ENCODE results near the gene GABBR2. TPM values are rescaled to one million over a fixed set of nuclear protein-coding genes. Genes with fewer than 3 reads are reported as not detected.

Gene GABBR2
- total and polyA plus RNA-seq, 9 of the 15 experiments (the other 6 are each of a cell fraction or from before 2014, with no cell fraction given), result 0.15 to 1.9 (median 0.32) TPM

DNA sequence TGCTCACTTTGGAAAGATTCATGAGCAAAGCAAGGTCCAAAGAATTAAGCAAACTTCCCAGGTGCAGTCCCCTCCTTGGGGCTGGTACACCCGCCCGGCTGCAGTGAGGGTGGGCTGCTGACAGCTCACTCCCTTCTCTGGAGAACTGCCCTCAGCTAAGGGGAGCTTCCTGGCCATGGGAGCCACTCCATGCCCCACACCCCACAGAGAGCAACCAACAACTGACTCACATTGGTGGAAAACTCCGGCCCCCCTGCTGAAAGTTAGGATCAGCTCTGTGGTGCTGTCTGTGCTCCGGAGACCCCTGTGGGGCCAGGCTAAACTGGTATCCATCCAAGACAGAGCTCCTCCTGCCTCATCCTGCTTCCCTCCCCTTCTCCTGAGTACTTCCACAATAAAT, 223.0 kb downstream of the GABBR2 start:
- no peak overlapping the region for H3K27ac ChIP-seq (ENCODE audit: extremely low read depth, low read depth, low read length)
- no peak for DNase-seq (ENCODE audit: extremely low read depth in 1 of 4, low spot score in 3 of 4)
- H3K27me3 ChIP-seq (ENCODE audit: control insufficient read depth in 2 of 2, insufficient read depth in 2 of 2, low read length in 2 of 2), result peaks cover 0 to 6% of the 10 kb centered on the region in 2 experiments; a peak in 1 of 5 replicates
- no peaks in the 10 kb centered on the region for H4K20me1 ChIP-seq (replicated peaks; ENCODE audit: control insufficient read depth, insufficient read depth, low read length)
- TF ChIP-seq NCOA1 (IDR thresholded peaks at IDR 0.05; ENCODE audit: low read depth) (no peak), MTA1 (IDR thresholded peaks at IDR 0.05; ENCODE audit: borderline replicate concordance) (no peak), MTA3 (IDR thresholded peaks at IDR 0.05; ENCODE audit: borderline replicate concordance) (no peak), PTRF (tag; IDR thresholded peaks at IDR 0.05) (no peak), MXI1 (IDR thresholded peaks at IDR 0.05; ENCODE audit: low read depth, low read length) (no peak), POLR2A (conservative IDR thresholded peaks at IDR 0.05) (no peak), PRDM10 (IDR thresholded peaks at IDR 0.05; ENCODE audit: partially characterized antibody) (no peak), KLF6 (CRISPR knock-in tag; IDR thresholded peaks at IDR 0.05; ENCODE audit: borderline replicate concordance) (no peak), ATF7 (IDR thresholded peaks at IDR 0.05) (no peak), ZNF695 (CRISPR knock-in tag; IDR thresholded peaks at IDR 0.05) (no peak)
- 18% methylated on average over 4 of the region's 4 CpGs for WGBS (ENCODE audit: insufficient coverage, low coverage, missing lambda C conversion rate)
- no peaks in the 10 kb centered on the region for H3K79me2 ChIP-seq (ENCODE audit: control insufficient read depth, insufficient read depth, low read length)
- no peaks in the 10 kb centered on the region for H3K36me3 ChIP-seq (ENCODE audit: control insufficient read depth, insufficient read depth, low read length)
- H3K9me1 ChIP-seq (ENCODE audit: control insufficient read depth, insufficient read depth, low read length), result no peaks in the 10 kb centered on the region
- CTCF ChIA-PET (ENCODE audit: low intra/inter-chr PET ratio), result no interaction called here
- POLR2A ChIA-PET, result interaction anchor here (0.7 to 1.5 kb wide), 5 partner anchors 11 to 116 kb away, joined by 3 to 4 read pairs (median 3); no protein-coding TSS in a partner anchor
- H3K4me3 ChIP-seq, result no peak overlapping the region
- H3K9me3 ChIP-seq (replicated peaks; ENCODE audit: control insufficient read depth, insufficient read depth, low read depth, low read length), result no peaks in the 10 kb centered on the region
- intact Hi-C loops (cut with micrococcal nuclease) (no loop called here), in situ Hi-C loops (cut with MboI) (no loop called here)
- BruUV-seq (replicated peaks), result no TSS peak
- no peak overlapping the region for H3K4me2 ChIP-seq (ENCODE audit: insufficient read depth, low read length)
- no peak for FAIRE-seq
- ATAC-seq, result no peak
- no peak overlapping the region for H3K9ac ChIP-seq (ENCODE audit: insufficient read depth in 1 of 2, low read depth in 2 of 2, low read length in 2 of 2)
- H2AFZ ChIP-seq (ENCODE audit: low read depth, low read length), result no peak overlapping the region
- peaks cover 0 to 3% of the 10 kb centered on the region in 2 experiments; a peak in 3 of 5 replicates for H3K4me1 ChIP-seq (replicated peaks in 1 of 2; ENCODE audit: control insufficient read depth in 2 of 2, insufficient read depth in 2 of 2, low read length in 2 of 2)

Measured in K562 (cell line).